Liver (tissue), 9 donors: ENCODE results near the gene COL6A3. TPM values are rescaled to one million over a fixed set of nuclear protein-coding genes. Genes with fewer than 3 reads are reported as not detected.

Source experiments
- DNase-seq: peaks from one replicate; pipeline ENCODE4 v3.0.0-alpha.2; 2017; ENCODE audit warnings: low spot score
- H3K27ac ChIP-seq, 2 donors: one replicate each; pipeline ENCODE4 v1.7.0; 2013; ENCODE audit warnings: inconsistent platforms in 2 of 2, low read length in 2 of 2, control low read depth in 1 of 2, low read depth in 1 of 2, mild to moderate bottlenecking in 1 of 2
- H3K27me3 ChIP-seq, 4 donors: one replicate each; pipeline versions ENCODE4 v1.6.1 to v1.7.0; 2013; ENCODE audit warnings: low read length in 3 of 4, inconsistent platforms in 1 of 4, mild to moderate bottlenecking in 1 of 4, moderate library complexity in 1 of 4; ENCODE audit not compliant: control insufficient read depth in 4 of 4, insufficient read depth in 4 of 4
- H3K36me3 ChIP-seq, 4 donors: one replicate each; pipeline versions ENCODE4 v1.6.1 to v1.7.0; 2013; ENCODE audit warnings: low read length in 3 of 4, mild to moderate bottlenecking in 3 of 4, low read depth in 1 of 4, moderate library complexity in 1 of 4; ENCODE audit not compliant: control insufficient read depth in 4 of 4, insufficient read depth in 3 of 4
- H3K4me1 ChIP-seq, 4 donors: one replicate each; pipeline versions ENCODE4 v1.6.1 to v1.7.0; 2013; ENCODE audit warnings: low read length in 3 of 4, mild to moderate bottlenecking in 3 of 4, moderate library complexity in 1 of 4; ENCODE audit not compliant: control insufficient read depth in 4 of 4, insufficient read depth in 4 of 4
- H3K4me3 ChIP-seq, 3 donors: one replicate each; pipeline versions ENCODE4 v1.6.1 to v1.7.0; 2013; ENCODE audit warnings: low read length in 3 of 3, control low read depth in 1 of 3, low read depth in 1 of 3, mild to moderate bottlenecking in 1 of 3
- H3K9ac ChIP-seq, 2 donors: one replicate each; pipeline ENCODE4 v1.7.0; 2013; ENCODE audit warnings: low read length in 2 of 2, mild to moderate bottlenecking in 2 of 2, moderate library complexity in 2 of 2, control low read depth in 1 of 2, low read depth in 1 of 2
- H3K9me3 ChIP-seq, 4 donors: one replicate each; pipeline versions ENCODE4 v1.6.1 to v1.7.0; 2013; ENCODE audit warnings: low read length in 3 of 4; ENCODE audit not compliant: control insufficient read depth in 4 of 4
- EGR1 ChIP-seq, 2 donors: IDR thresholded peaks; 2 replicates each; pipeline ENCODE4 v1.6.1; 2016 to 2018; ENCODE audit warnings: antibody characterized with exemption in 2 of 2, low read depth in 2 of 2
- FOXA1 ChIP-seq: IDR thresholded peaks from 2 replicates; pipeline ENCODE4 v1.6.1; 2016; ENCODE audit warnings: antibody characterized with exemption
- FOXA2 ChIP-seq: IDR thresholded peaks from 2 replicates; pipeline ENCODE4 v1.6.1; 2016; ENCODE audit warnings: antibody characterized with exemption
- GABPA ChIP-seq, 2 donors: IDR thresholded peaks in 1 of 2; conservative IDR thresholded peaks in 1 of 2; 2 replicates each; pipeline ENCODE4 v1.6.1; 2016; ENCODE audit warnings: antibody characterized with exemption in 2 of 2, mild to moderate bottlenecking in 1 of 2, moderate library complexity in 1 of 2
- HNF4A ChIP-seq, 2 donors: conservative IDR thresholded peaks; 2 replicates each; pipeline ENCODE4 v1.6.1; 2016; ENCODE audit warnings: antibody characterized with exemption in 2 of 2, mild to moderate bottlenecking in 2 of 2
- HNF4G ChIP-seq: IDR thresholded peaks from 2 replicates; pipeline ENCODE4 v1.6.1; 2016; ENCODE audit warnings: antibody characterized with exemption
- JUND ChIP-seq, 2 donors: IDR thresholded peaks; 2 replicates each; pipeline ENCODE4 v1.6.1; 2016; ENCODE audit warnings: antibody characterized with exemption in 2 of 2
- NR2F2 ChIP-seq: IDR thresholded peaks from 2 replicates; pipeline ENCODE4 v1.6.1; 2016; ENCODE audit warnings: antibody characterized with exemption
- RAD21 ChIP-seq, 2 donors: IDR thresholded peaks; 2 replicates each; pipeline ENCODE4 v1.6.1; 2016; ENCODE audit warnings: antibody characterized with exemption in 2 of 2, mild to moderate bottlenecking in 2 of 2
- RXRA ChIP-seq, 2 donors: IDR thresholded peaks; 2 replicates each; pipeline ENCODE4 v1.6.1; 2017 to 2018; ENCODE audit warnings: antibody characterized with exemption in 2 of 2, mild to moderate bottlenecking in 1 of 2
- SP1 ChIP-seq: IDR thresholded peaks from 2 replicates; pipeline ENCODE4 v1.6.1; 2018; ENCODE audit warnings: antibody characterized with exemption, mild to moderate bottlenecking
- TAF1 ChIP-seq: conservative IDR thresholded peaks from 2 replicates; pipeline ENCODE4 v1.6.1; 2016; ENCODE audit warnings: antibody characterized with exemption, mild to moderate bottlenecking
- YY1 ChIP-seq: IDR thresholded peaks from 2 replicates; pipeline ENCODE4 v1.6.1; 2016; ENCODE audit warnings: antibody characterized with exemption, mild to moderate bottlenecking
- WGBS: extraction: QIAGEN DNeasy Blood & Tissue Kit; methylation state at CpG from one replicate; pipeline ENCODE4 v1.1.7; 2013; 5-methylcytosine and 5-hydroxymethylcytosine counted together
- polyA plus RNA-seq, 2 donors: library from polyadenylated mRNA; stranded (reverse) in 1 of 2; unstranded in 1 of 2; fragments of 200-250 nt in 1 of 2; fragments of >200 nt in 1 of 2; fragmentation: Nextera tagmentation in 1 of 2; extraction: Ambion mirVana in 1 of 2; gene quantifications; one replicate each; pipeline versions ENCODE4 v1.2.1 to v1.2.3, GENCODE V29; 2013 to 2015
- total RNA-seq, 2 donors: library from RNA; depleted of rRNA; stranded (reverse); fragments of >200 nt; gene quantifications; one replicate each; pipeline ENCODE4 v1.2.3, GENCODE V29; 2014
- TF ChIP-seq, protein P1 (sequence below): IDR thresholded peaks from 2 replicates; pipeline ENCODE4 v1.6.1; 2016; ENCODE audit warnings: antibody characterized with exemption
- TF ChIP-seq, protein P2 (sequence below): IDR thresholded peaks from 2 replicates; pipeline ENCODE4 v1.6.1; 2016; ENCODE audit warnings: antibody characterized with exemption
- TF ChIP-seq, protein P3 (sequence below): IDR thresholded peaks from 2 replicates; pipeline ENCODE4 v1.6.1; 2016; ENCODE audit warnings: antibody characterized with exemption
- TF ChIP-seq, protein P4 (sequence below): fragments of 150-350 bp; IDR thresholded peaks from 2 replicates; pipeline ENCODE4 v1.5.1; 2017; ENCODE audit warnings: improper control_type of control experiment, low read depth, low read length; ENCODE audit not compliant: missing input control
- TF ChIP-seq, protein P5 (sequence below): IDR thresholded peaks from 2 replicates; pipeline ENCODE4 v1.6.1; 2016; ENCODE audit warnings: antibody characterized with exemption, mild to moderate bottlenecking
- donor health status: healthy.
- donor health status: healthy.
- donor health status: healthy.
- donor health status: healthy.
- donor health status: healthy.

Gene COL6A3
- total and polyA plus RNA-seq, 4 donors = 1.7 to 28.7 (median 17.5) TPM

DNA sequence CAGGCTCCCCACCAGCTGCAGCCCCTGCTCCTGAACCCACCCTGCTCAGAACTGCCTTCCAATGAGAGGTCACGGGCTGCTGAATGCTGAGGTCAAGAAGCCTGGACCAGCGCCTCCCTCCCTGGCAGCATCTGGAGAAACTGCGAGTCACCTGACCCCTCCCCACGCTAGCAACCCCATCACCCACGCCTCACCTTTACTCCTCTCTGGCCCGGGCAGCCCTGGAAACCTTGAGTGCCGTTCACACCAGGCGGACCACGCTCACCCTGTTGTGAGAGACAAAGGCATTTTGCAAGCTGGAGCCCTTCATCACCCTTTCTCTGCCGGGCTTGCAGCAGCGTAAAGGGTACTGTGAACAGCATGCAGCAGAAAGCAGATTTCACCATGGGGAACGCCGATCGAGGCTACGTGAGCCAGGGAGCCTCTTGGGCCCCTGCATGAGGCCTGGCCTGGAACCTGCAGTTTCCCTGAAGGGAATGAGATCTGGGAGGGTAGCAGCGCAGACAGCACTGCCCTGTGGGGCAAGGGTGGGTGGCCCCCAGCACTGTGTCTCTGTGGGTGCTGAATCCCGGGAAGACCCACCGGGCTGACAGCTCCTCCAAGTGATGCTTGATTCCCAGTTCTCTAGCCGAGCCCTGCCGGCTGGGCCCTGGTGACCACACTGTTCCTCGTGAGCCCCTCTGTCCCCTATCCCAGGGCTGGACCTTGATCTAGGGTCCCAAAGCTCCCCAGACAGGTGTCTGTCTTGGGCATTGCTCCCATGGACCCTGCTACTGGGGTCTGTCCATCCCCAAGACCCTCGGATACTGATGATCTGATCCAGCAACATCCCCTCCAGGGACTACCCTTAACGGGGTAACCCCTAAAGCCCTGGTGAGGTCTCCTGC lies 53.8 kb downstream of the COL6A3 start (continued):
- TF ChIP-seq, protein P1, sequence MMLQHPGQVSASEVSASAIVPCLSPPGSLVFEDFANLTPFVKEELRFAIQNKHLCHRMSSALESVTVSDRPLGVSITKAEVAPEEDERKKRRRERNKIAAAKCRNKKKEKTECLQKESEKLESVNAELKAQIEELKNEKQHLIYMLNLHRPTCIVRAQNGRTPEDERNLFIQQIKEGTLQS = no peak
- no peak for TF ChIP-seq FOXA1
- no peak for TF ChIP-seq RXRA (IDR thresholded peaks at IDR 0.05)
- no peak for TF ChIP-seq EGR1 (IDR thresholded peaks at IDR 0.05; ENCODE audit: low read depth in 2 of 2)
- TF ChIP-seq JUND (IDR thresholded peaks at IDR 0.05) = no peak
- TF ChIP-seq FOXA2 = no peak

DNA sequence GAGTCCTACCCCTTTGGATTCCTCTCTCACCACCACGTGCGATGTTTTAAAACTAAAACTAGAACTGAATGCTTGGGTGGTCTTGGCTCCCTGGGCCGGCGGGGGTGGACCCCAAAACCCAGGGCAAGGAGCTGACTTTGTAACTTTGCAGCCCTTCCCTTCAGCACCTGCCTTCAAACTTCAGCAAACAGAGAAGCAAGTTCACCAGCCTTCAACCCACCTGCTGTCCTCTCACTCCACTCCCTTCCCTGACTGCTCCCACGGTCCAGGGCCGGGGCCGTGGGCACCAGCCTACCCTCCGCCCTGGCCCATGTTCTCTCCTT lies 54.5 kb downstream of the COL6A3 start:
- peaks cover 0 to 7% (median 0%) of the 10 kb centered on the region in 4 donors for H3K27me3 ChIP-seq
- H3K36me3 ChIP-seq = no peaks in the 10 kb centered on the region
- WGBS = 74% methylated on average over 8 of the region's 8 CpGs
- no peaks in the 10 kb centered on the region for H3K9me3 ChIP-seq
- no peak for DNase-seq
- TF ChIP-seq RAD21 (IDR thresholded peaks at IDR 0.05) (no peak), NR2F2 (no peak), RXRA (IDR thresholded peaks at IDR 0.05) (no peak), EGR1 (IDR thresholded peaks at IDR 0.05; ENCODE audit: low read depth in 2 of 2) (no peak), FOXA1 (no peak), HNF4G (no peak), HNF4A (conservative IDR thresholded peaks at IDR 0.05) (no peak), SP1 (no peak), JUND (IDR thresholded peaks at IDR 0.05) (no peak), GABPA (IDR thresholded peaks at IDR 0.05 in 1 of 2, conservative IDR thresholded peaks at IDR 0.05 in 1 of 2) (no peak), YY1 (no peak), FOXA2 (no peak), TAF1 (no peak)
- TF ChIP-seq, protein P2, sequence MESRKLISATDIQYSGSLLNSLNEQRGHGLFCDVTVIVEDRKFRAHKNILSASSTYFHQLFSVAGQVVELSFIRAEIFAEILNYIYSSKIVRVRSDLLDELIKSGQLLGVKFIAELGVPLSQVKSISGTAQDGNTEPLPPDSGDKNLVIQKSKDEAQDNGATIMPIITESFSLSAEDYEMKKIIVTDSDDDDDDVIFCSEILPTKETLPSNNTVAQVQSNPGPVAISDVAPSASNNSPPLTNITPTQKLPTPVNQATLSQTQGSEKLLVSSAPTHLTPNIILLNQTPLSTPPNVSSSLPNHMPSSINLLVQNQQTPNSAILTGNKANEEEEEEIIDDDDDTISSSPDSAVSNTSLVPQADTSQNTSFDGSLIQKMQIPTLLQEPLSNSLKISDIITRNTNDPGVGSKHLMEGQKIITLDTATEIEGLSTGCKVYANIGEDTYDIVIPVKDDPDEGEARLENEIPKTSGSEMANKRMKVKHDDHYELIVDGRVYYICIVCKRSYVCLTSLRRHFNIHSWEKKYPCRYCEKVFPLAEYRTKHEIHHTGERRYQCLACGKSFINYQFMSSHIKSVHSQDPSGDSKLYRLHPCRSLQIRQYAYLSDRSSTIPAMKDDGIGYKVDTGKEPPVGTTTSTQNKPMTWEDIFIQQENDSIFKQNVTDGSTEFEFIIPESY = no peak
- TF ChIP-seq, protein P3, sequence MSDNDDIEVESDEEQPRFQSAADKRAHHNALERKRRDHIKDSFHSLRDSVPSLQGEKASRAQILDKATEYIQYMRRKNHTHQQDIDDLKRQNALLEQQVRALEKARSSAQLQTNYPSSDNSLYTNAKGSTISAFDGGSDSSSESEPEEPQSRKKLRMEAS = no peak
- TF ChIP-seq, protein P4, sequence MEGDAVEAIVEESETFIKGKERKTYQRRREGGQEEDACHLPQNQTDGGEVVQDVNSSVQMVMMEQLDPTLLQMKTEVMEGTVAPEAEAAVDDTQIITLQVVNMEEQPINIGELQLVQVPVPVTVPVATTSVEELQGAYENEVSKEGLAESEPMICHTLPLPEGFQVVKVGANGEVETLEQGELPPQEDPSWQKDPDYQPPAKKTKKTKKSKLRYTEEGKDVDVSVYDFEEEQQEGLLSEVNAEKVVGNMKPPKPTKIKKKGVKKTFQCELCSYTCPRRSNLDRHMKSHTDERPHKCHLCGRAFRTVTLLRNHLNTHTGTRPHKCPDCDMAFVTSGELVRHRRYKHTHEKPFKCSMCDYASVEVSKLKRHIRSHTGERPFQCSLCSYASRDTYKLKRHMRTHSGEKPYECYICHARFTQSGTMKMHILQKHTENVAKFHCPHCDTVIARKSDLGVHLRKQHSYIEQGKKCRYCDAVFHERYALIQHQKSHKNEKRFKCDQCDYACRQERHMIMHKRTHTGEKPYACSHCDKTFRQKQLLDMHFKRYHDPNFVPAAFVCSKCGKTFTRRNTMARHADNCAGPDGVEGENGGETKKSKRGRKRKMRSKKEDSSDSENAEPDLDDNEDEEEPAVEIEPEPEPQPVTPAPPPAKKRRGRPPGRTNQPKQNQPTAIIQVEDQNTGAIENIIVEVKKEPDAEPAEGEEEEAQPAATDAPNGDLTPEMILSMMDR = no peak
- TF ChIP-seq, protein P5, sequence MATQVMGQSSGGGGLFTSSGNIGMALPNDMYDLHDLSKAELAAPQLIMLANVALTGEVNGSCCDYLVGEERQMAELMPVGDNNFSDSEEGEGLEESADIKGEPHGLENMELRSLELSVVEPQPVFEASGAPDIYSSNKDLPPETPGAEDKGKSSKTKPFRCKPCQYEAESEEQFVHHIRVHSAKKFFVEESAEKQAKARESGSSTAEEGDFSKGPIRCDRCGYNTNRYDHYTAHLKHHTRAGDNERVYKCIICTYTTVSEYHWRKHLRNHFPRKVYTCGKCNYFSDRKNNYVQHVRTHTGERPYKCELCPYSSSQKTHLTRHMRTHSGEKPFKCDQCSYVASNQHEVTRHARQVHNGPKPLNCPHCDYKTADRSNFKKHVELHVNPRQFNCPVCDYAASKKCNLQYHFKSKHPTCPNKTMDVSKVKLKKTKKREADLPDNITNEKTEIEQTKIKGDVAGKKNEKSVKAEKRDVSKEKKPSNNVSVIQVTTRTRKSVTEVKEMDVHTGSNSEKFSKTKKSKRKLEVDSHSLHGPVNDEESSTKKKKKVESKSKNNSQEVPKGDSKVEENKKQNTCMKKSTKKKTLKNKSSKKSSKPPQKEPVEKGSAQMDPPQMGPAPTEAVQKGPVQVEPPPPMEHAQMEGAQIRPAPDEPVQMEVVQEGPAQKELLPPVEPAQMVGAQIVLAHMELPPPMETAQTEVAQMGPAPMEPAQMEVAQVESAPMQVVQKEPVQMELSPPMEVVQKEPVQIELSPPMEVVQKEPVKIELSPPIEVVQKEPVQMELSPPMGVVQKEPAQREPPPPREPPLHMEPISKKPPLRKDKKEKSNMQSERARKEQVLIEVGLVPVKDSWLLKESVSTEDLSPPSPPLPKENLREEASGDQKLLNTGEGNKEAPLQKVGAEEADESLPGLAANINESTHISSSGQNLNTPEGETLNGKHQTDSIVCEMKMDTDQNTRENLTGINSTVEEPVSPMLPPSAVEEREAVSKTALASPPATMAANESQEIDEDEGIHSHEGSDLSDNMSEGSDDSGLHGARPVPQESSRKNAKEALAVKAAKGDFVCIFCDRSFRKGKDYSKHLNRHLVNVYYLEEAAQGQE = no peak
- TF ChIP-seq, protein P1 = no peak
- H3K27ac ChIP-seq = no peak overlapping the region
- no peak overlapping the region for H3K4me3 ChIP-seq
- H3K9ac ChIP-seq = no peak overlapping the region
- peaks cover 0 to 5% (median 0%) of the 10 kb centered on the region in 4 donors for H3K4me1 ChIP-seq
